BJ (cell line): Measurements from ENCODE around the gene VTI1B. TPM values are rescaled to one million over a fixed set of nuclear protein-coding genes. Genes with fewer than 3 reads are reported as not detected.

ENCODE experiments used
- CTCF ChIA-PET: fragments of 350-600 bp; formaldehyde crosslinking; extraction: SDS; loops from one replicate; lab custom pipeline; 2021; ENCODE audit warnings: antibody characterized with exemption, inconsistent platforms; lab: Yijun Ruan, JAX
- POLR2A ChIA-PET: fragments of 300-600 bp; sonication (Branson Sonifier 250); formaldehyde crosslinking; extraction: SDS; loops from one replicate; lab custom pipeline; 2021; ENCODE audit warnings: antibody characterized with exemption; lab: Charles Lee
- DNase-seq: peaks from one replicate; pipeline ENCODE4 v3.0.0-alpha.2; 2011; ENCODE audit warnings: low read depth
- H3K27me3 ChIP-seq: 2 replicates; pipeline ENCODE4 v1.6.0; 2011; ENCODE audit warnings: low read length; ENCODE audit not compliant: control insufficient read depth, insufficient read depth
- H3K36me3 ChIP-seq: 2 replicates; pipeline ENCODE4 v1.5.1; 2011; ENCODE audit warnings: low read length; ENCODE audit not compliant: control insufficient read depth, insufficient read depth
- H3K4me3 ChIP-seq: 2 replicates; pipeline ENCODE4 v1.5.1; 2011; ENCODE audit warnings: low read depth, mild to moderate bottlenecking, control low read depth, low read length
- CTCF ChIP-seq: IDR thresholded peaks from 2 replicates; pipeline ENCODE4 v1.5.1; 2011; ENCODE audit warnings: low read depth, mild to moderate bottlenecking, control low read depth, inconsistent platforms, low read length, moderate library complexity; ENCODE audit not compliant: insufficient read depth
- polyA plus RNA-seq: library from polyadenylated mRNA; depleted of rRNA; stranded (reverse); fragments of >200 nt; gene quantifications from 2 replicates; pipeline ENCODE4 v1.2.3, GENCODE V29; 2011

Gene VTI1B
- polyA plus RNA-seq, 1 experiment: 66.2 TPM

GRCh38 chr14:67644428-67644827, 30.0 kb downstream of the VTI1B start:
- ChIA-PET CTCF (interaction anchor here (0.6 to 1.4 kb wide), 6 partner anchors 9 to 25 kb away, joined by 3 to 6 read pairs (median 4); no protein-coding TSS in a partner anchor), POLR2A (no interaction called here)
- TF ChIP-seq CTCF: no peak
- Histone ChIP-seq H3K27me3 (no peaks in the 10 kb centered on the region), H3K4me3 (no peak overlapping the region), H3K36me3 (peaks cover 4% of the 10 kb centered on the region)
- no peak for DNase-seq

- H3K27me3 ChIP-seq: no peaks in the 10 kb centered on the region
- no peak for TF ChIP-seq CTCF
- no peak for DNase-seq
- H3K4me3 ChIP-seq: no peak overlapping the region
- CTCF ChIA-PET: interaction anchor here (0.6 to 1.4 kb wide), 6 partner anchors 9 to 25 kb away, joined by 3 to 6 read pairs (median 4); no protein-coding TSS in a partner anchor
- POLR2A ChIA-PET: no interaction called here
- peaks cover 4% of the 10 kb centered on the region; the same call in 1 of the 2 replicates for H3K36me3 ChIP-seq
Observed at GRCh38 chr14:67643713-67644112, 30.7 kb downstream of the VTI1B start.

- Histone ChIP-seq H3K4me3 (no peak overlapping the region), H3K36me3 (peaks cover 4% of the 10 kb centered on the region; the same call in 1 of the 2 replicates), H3K27me3 (no peaks in the 10 kb centered on the region)
- CTCF ChIA-PET: interaction anchor here (1.4 kb wide), 1 partner anchor 25 kb away, joined by 5 read pairs; no protein-coding TSS in a partner anchor
- no peak for DNase-seq
- no peak for TF ChIP-seq CTCF
- POLR2A ChIA-PET: no interaction called here
Observed at GRCh38 chr14:67641902-67642749, 32.3 kb downstream of the VTI1B start.

GRCh38 chr14:67641480-67641879, 33.0 kb downstream of the VTI1B start:
- CTCF ChIA-PET: no interaction called here
- TF ChIP-seq CTCF: no peak
- no peaks in the 10 kb centered on the region for H3K27me3 ChIP-seq
- DNase-seq: no peak
- H3K4me3 ChIP-seq: no peak overlapping the region
- peaks cover 4% of the 10 kb centered on the region; the same call in 1 of the 2 replicates for H3K36me3 ChIP-seq
- POLR2A ChIA-PET: interaction anchor here (0.5 kb wide), 1 partner anchor 1336 kb away, joined by 5 read pairs; no protein-coding TSS in a partner anchor

- no peak for TF ChIP-seq CTCF
- POLR2A ChIA-PET: no interaction called here
- Histone ChIP-seq H3K36me3 (no peaks in the 10 kb centered on the region; the same call in 1 of the 2 replicates), H3K4me3 (no peak overlapping the region), H3K27me3 (no peaks in the 10 kb centered on the region)
- DNase-seq: no peak
- CTCF ChIA-PET: no interaction called here
Observed at GRCh38 chr14:67638642-67639041, 35.8 kb downstream of the VTI1B start.
